ENCODE data around the gene KNDC1.

The KNDC1 gene

DNA sequence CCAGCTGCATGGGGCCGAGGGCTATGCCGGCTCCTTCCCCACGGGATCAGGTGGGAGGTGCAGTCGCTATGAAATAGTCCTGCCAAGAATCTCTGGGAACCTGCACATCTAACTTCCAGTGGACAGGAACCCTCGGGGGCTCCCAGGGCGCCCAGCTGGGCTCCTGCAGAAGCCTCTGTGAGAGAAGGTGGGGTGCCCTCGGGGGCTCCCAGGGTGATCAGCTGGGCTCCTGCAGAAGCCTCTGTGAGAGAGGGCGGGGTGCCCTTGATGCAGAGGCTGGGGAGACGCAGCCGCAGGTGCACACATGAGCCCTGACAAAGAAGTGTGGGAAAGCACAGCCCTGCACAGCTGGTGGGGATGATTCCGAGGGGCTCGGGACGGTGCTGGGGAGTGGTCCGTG is 83.6 kb downstream of the KNDC1 start:
- H3K79me1 ChIP-seq (ENCODE audit: low read length): peaks cover 2% of the 10 kb centered on the region
- no peak overlapping the region for H3K4me2 ChIP-seq (ENCODE audit: low read length)
- H3K4me1 ChIP-seq (ENCODE audit: control insufficient read depth in 1 of 2, insufficient read depth in 2 of 2, low read length in 2 of 2): peaks cover 0 to 3% of the 10 kb centered on the region in 2 experiments
- no peak overlapping the region for H2BK5ac ChIP-seq (ENCODE audit: low read depth, low read length, poor library complexity)
- H3K9me3 ChIP-seq (ENCODE audit: insufficient read depth, low read depth, low read length): peaks cover 8% of the 10 kb centered on the region
- H3K27me3 ChIP-seq (ENCODE audit: insufficient read depth, low read length): peaks cover 5% of the 10 kb centered on the region
- no peak overlapping the region for H4K8ac ChIP-seq (ENCODE audit: low read depth, low read length)
- H3K4ac ChIP-seq (ENCODE audit: low read depth, low read length): no peak overlapping the region
- H3K14ac ChIP-seq (ENCODE audit: low read length): no peak overlapping the region
- no peak overlapping the region for H2AFZ ChIP-seq (ENCODE audit: insufficient read depth, low read length, poor library complexity)
- no peaks in the 10 kb centered on the region for H3K36me3 ChIP-seq (ENCODE audit: control insufficient read depth in 1 of 2, insufficient read depth in 2 of 2, low read length in 2 of 2)
- no peak overlapping the region for H3K4me3 ChIP-seq (ENCODE audit: low read depth, low read length)
- no peak overlapping the region for H4K91ac ChIP-seq (ENCODE audit: low read depth, low read length)
- H2BK120ac ChIP-seq (ENCODE audit: insufficient read depth, low read length, poor library complexity): no peak overlapping the region
- H3K27ac ChIP-seq (ENCODE audit: low read depth, low read length): no peak overlapping the region
- no CpG with 5 or more reads among the region's 14 CpGs for WGBS (ENCODE audit: extremely low coverage, insufficient coverage, insufficient read length)
- no peak overlapping the region for H3K18ac ChIP-seq (ENCODE audit: low read length)
- H3K79me2 ChIP-seq (ENCODE audit: control insufficient read depth, insufficient read depth, low read length, poor library complexity): no peaks in the 10 kb centered on the region
- no peak overlapping the region for H2AK5ac ChIP-seq (ENCODE audit: low read length)
- no peak for DNase-seq
- no peak overlapping the region for H3K23ac ChIP-seq (ENCODE audit: low read length)
- no peak overlapping the region for H4K12ac ChIP-seq (ENCODE audit: low read depth, low read length)
- H2BK12ac ChIP-seq (ENCODE audit: low read length): no peak overlapping the region
- no peak overlapping the region for H3K9ac ChIP-seq (ENCODE audit: low read length)

- no peak for DNase-seq
- H4K12ac ChIP-seq (ENCODE audit: low read depth, low read length): no peak overlapping the region
- H3K9ac ChIP-seq (ENCODE audit: low read length): no peak overlapping the region
- H3K79me1 ChIP-seq (ENCODE audit: low read length): peaks cover 2% of the 10 kb centered on the region
- peaks cover 0 to 3% of the 10 kb centered on the region in 2 experiments for H3K4me1 ChIP-seq (ENCODE audit: control insufficient read depth in 1 of 2, insufficient read depth in 2 of 2, low read length in 2 of 2)
- no peak overlapping the region for H2AK5ac ChIP-seq (ENCODE audit: low read length)
- WGBS (ENCODE audit: extremely low coverage, insufficient coverage, insufficient read length): no CpG with 5 or more reads among the region's 33 CpGs
- no peak overlapping the region for H3K14ac ChIP-seq (ENCODE audit: low read length)
- no peak overlapping the region for H3K4me3 ChIP-seq (ENCODE audit: low read depth, low read length)
- no peak overlapping the region for H4K91ac ChIP-seq (ENCODE audit: low read depth, low read length)
- H3K36me3 ChIP-seq (ENCODE audit: control insufficient read depth in 1 of 2, insufficient read depth in 2 of 2, low read length in 2 of 2): no peaks in the 10 kb centered on the region
- H3K9me3 ChIP-seq (ENCODE audit: insufficient read depth, low read depth, low read length): peaks cover 8% of the 10 kb centered on the region
- H3K18ac ChIP-seq (ENCODE audit: low read length): no peak overlapping the region
- H2AFZ ChIP-seq (ENCODE audit: insufficient read depth, low read length, poor library complexity): no peak overlapping the region
- H2BK12ac ChIP-seq (ENCODE audit: low read length): no peak overlapping the region
- H3K4me2 ChIP-seq (ENCODE audit: low read length): no peak overlapping the region
- H3K27me3 ChIP-seq (ENCODE audit: insufficient read depth, low read length): no peaks in the 10 kb centered on the region
- H3K79me2 ChIP-seq (ENCODE audit: control insufficient read depth, insufficient read depth, low read length, poor library complexity): no peaks in the 10 kb centered on the region
- H3K27ac ChIP-seq (ENCODE audit: low read depth, low read length): no peak overlapping the region
- H3K23ac ChIP-seq (ENCODE audit: low read length): no peak overlapping the region
- no peak overlapping the region for H2BK120ac ChIP-seq (ENCODE audit: insufficient read depth, low read length, poor library complexity)
- no peak overlapping the region for H4K8ac ChIP-seq (ENCODE audit: low read depth, low read length)
- no peak overlapping the region for H3K4ac ChIP-seq (ENCODE audit: low read depth, low read length)
- no peak overlapping the region for H2BK5ac ChIP-seq (ENCODE audit: low read depth, low read length, poor library complexity)
Measured at GRCh38 chr10:133245439-133246235, 85.6 kb downstream of the KNDC1 start.

- no CpG with 5 or more reads among the region's 12 CpGs for WGBS (ENCODE audit: extremely low coverage, insufficient coverage, insufficient read length)
- Histone ChIP-seq H3K14ac (ENCODE audit: low read length) (no peak overlapping the region), H3K23ac (ENCODE audit: low read length) (no peak overlapping the region), H3K18ac (ENCODE audit: low read length) (no peak overlapping the region), H4K12ac (ENCODE audit: low read depth, low read length) (no peak overlapping the region), H2BK5ac (ENCODE audit: low read depth, low read length, poor library complexity) (no peak overlapping the region), H3K9me3 (ENCODE audit: insufficient read depth, low read depth, low read length) (peaks cover 8% of the 10 kb centered on the region), H3K79me2 (ENCODE audit: control insufficient read depth, insufficient read depth, low read length, poor library complexity) (no peaks in the 10 kb centered on the region), H3K4me3 (ENCODE audit: low read depth, low read length) (no peak overlapping the region), H3K27ac (ENCODE audit: low read depth, low read length) (no peak overlapping the region), H3K36me3 (ENCODE audit: control insufficient read depth in 1 of 2, insufficient read depth in 2 of 2, low read length in 2 of 2) (no peaks in the 10 kb centered on the region), H2AFZ (ENCODE audit: insufficient read depth, low read length, poor library complexity) (no peak overlapping the region), H3K79me1 (ENCODE audit: low read length) (peaks cover 2% of the 10 kb centered on the region), H3K27me3 (ENCODE audit: insufficient read depth, low read length) (no peaks in the 10 kb centered on the region), H2AK5ac (ENCODE audit: low read length) (no peak overlapping the region), H4K91ac (ENCODE audit: low read depth, low read length) (no peak overlapping the region), H3K4ac (ENCODE audit: low read depth, low read length) (no peak overlapping the region), H3K9ac (ENCODE audit: low read length) (no peak overlapping the region), H3K4me1 (ENCODE audit: control insufficient read depth in 1 of 2, insufficient read depth in 2 of 2, low read length in 2 of 2) (peaks cover 0 to 3% of the 10 kb centered on the region in 2 experiments), H2BK120ac (ENCODE audit: insufficient read depth, low read length, poor library complexity) (no peak overlapping the region), H4K8ac (ENCODE audit: low read depth, low read length) (no peak overlapping the region), H3K4me2 (ENCODE audit: low read length) (no peak overlapping the region), H2BK12ac (ENCODE audit: low read length) (no peak overlapping the region)
- DNase-seq: no peak
Measured at GRCh38 chr10:133246236-133246626, 86.2 kb downstream of the KNDC1 start.

DNA sequence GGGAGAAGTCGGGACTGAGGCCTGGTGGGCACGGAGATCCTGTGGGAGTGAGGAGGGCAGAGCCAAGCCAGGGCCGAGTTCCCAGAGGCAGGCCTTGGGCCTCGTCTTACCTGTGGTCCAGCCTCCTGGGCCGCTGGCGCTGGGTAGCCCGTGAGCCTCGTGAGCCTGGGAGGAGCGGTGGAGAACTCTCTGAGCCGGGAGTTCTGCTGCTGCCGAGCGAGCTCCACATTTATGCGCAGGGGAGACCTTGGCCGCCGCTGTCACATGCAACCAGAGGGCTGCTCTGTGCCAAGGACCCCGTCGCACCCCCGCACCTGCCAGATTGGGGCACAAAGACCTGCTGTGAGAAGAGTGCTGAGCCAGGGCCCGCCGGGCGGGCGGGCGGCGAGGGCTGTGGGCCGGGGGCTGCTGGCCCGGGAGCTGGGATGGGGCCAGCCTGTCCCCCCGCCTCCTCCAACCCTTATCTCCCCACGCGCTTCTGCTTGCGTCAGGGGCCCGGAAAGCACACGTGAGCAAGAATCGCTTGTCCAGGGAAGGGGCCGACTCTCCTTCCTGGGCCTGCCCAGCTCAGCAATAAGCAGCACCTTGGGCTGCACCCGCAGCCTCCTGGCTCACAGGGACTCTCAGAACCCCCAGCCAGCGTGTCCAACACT is 87.8 kb downstream of the KNDC1 start:
- Histone ChIP-seq H2BK120ac (ENCODE audit: insufficient read depth, low read length, poor library complexity) (no peak overlapping the region), H3K36me3 (ENCODE audit: control insufficient read depth in 1 of 2, insufficient read depth in 2 of 2, low read length in 2 of 2) (no peaks in the 10 kb centered on the region), H3K23ac (ENCODE audit: low read length) (no peak overlapping the region), H4K91ac (ENCODE audit: low read depth, low read length) (no peak overlapping the region), H3K4me2 (ENCODE audit: low read length) (no peak overlapping the region), H3K9me3 (ENCODE audit: insufficient read depth, low read depth, low read length) (peaks cover 7% of the 10 kb centered on the region), H3K79me1 (ENCODE audit: low read length) (peaks cover 2% of the 10 kb centered on the region), H2AFZ (ENCODE audit: insufficient read depth, low read length, poor library complexity) (no peak overlapping the region), H3K27me3 (ENCODE audit: insufficient read depth, low read length) (no peaks in the 10 kb centered on the region), H2BK12ac (ENCODE audit: low read length) (no peak overlapping the region), H3K9ac (ENCODE audit: low read length) (no peak overlapping the region), H3K4me1 (ENCODE audit: control insufficient read depth in 1 of 2, insufficient read depth in 2 of 2, low read length in 2 of 2) (peaks cover 0 to 3% of the 10 kb centered on the region in 2 experiments), H3K27ac (ENCODE audit: low read depth, low read length) (no peak overlapping the region), H2BK5ac (ENCODE audit: low read depth, low read length, poor library complexity) (no peak overlapping the region), H3K4me3 (ENCODE audit: low read depth, low read length) (no peak overlapping the region), H3K18ac (ENCODE audit: low read length) (no peak overlapping the region), H4K8ac (ENCODE audit: low read depth, low read length) (no peak overlapping the region), H3K4ac (ENCODE audit: low read depth, low read length) (no peak overlapping the region), H3K14ac (ENCODE audit: low read length) (no peak overlapping the region), H3K79me2 (ENCODE audit: control insufficient read depth, insufficient read depth, low read length, poor library complexity) (no peaks in the 10 kb centered on the region), H2AK5ac (ENCODE audit: low read length) (no peak overlapping the region), H4K12ac (ENCODE audit: low read depth, low read length) (no peak overlapping the region)
- DNase-seq: no peak
- no CpG with 5 or more reads among the region's 36 CpGs for WGBS (ENCODE audit: extremely low coverage, insufficient coverage, insufficient read length)

All from trophoblast cell (in vitro differentiated cells and primary cell).